ENCODE results near the gene ATRNL1.

ATRNL1 gene

GRCh38 chr10:115093286-115093775 is at the start of gene ATRNL1:
TSS of gene ATRNL1 (plus strand) at chr10:115093365. CDS start at chr10:115093751, 386 bp downstream.
- Mint-ChIP-seq H3K36me3 (ENCODE audit: insufficient read depth) (peaks cover 2% of the 10 kb centered on the region), H3K4me1 (peaks cover 7% of the 10 kb centered on the region), H3K27me3 (peaks cover 71% of the 10 kb centered on the region), H3K9me3 (no peaks in the 10 kb centered on the region), H3K4me3 (peak within 1 kb of the TSS; percentile 76), H3K27ac (ENCODE audit: low read depth) (no peak within 1 kb of the TSS)
- ATAC-seq (replicated peaks; ENCODE audit: extremely low read depth, poor library complexity, severe bottlenecking) (peak; percentile 20), DNase-seq (ENCODE audit: low spot score in 2 of 2) (no peak)

- no peaks in the 10 kb centered on the region for H3K9me3 Mint-ChIP-seq
- H3K4me1 Mint-ChIP-seq = no peaks in the 10 kb centered on the region
- H3K36me3 Mint-ChIP-seq (ENCODE audit: insufficient read depth) = no peaks in the 10 kb centered on the region
- DNase-seq (ENCODE audit: low spot score in 2 of 2) = no peak
- ATAC-seq (replicated peaks; ENCODE audit: extremely low read depth, poor library complexity, severe bottlenecking) = no peak
- H3K27ac Mint-ChIP-seq (ENCODE audit: low read depth) = no peak overlapping the region
- H3K4me3 Mint-ChIP-seq = no peak overlapping the region
- peaks cover 35% of the 10 kb centered on the region for H3K27me3 Mint-ChIP-seq
Observed at GRCh38 chr10:115043719-115044118, 49.4 kb upstream of the ATRNL1 start.

- ATAC-seq (replicated peaks; ENCODE audit: extremely low read depth, poor library complexity, severe bottlenecking) (no peak), DNase-seq (ENCODE audit: low spot score in 2 of 2) (no peak)
- no peak overlapping the region for H3K4me3 Mint-ChIP-seq
- H3K9me3 Mint-ChIP-seq = no peaks in the 10 kb centered on the region
- H3K4me1 Mint-ChIP-seq = no peaks in the 10 kb centered on the region
- peaks cover 27% of the 10 kb centered on the region for H3K27me3 Mint-ChIP-seq
- H3K36me3 Mint-ChIP-seq (ENCODE audit: insufficient read depth) = no peaks in the 10 kb centered on the region
- H3K27ac Mint-ChIP-seq (ENCODE audit: low read depth) = no peak overlapping the region
Observed at GRCh38 chr10:115044891-115045290, 48.3 kb upstream of the ATRNL1 start.

GRCh38 chr10:115045499-115045898 is 47.7 kb upstream of the ATRNL1 start:
- no peak for ATAC-seq (replicated peaks; ENCODE audit: extremely low read depth, poor library complexity, severe bottlenecking)
- H3K4me1 Mint-ChIP-seq = no peaks in the 10 kb centered on the region
- H3K4me3 Mint-ChIP-seq = no peak overlapping the region
- H3K9me3 Mint-ChIP-seq = no peaks in the 10 kb centered on the region
- H3K36me3 Mint-ChIP-seq (ENCODE audit: insufficient read depth) = no peaks in the 10 kb centered on the region
- no peak overlapping the region for H3K27ac Mint-ChIP-seq (ENCODE audit: low read depth)
- no peak for DNase-seq (ENCODE audit: low spot score in 2 of 2)
- peaks cover 27% of the 10 kb centered on the region for H3K27me3 Mint-ChIP-seq

GRCh38 chr10:115046686-115047236 is 46.4 kb upstream of the ATRNL1 start:
- DNase-seq (ENCODE audit: low spot score in 2 of 2) (no peak), ATAC-seq (replicated peaks; ENCODE audit: extremely low read depth, poor library complexity, severe bottlenecking) (no peak)
- Mint-ChIP-seq H3K4me1 (no peaks in the 10 kb centered on the region), H3K9me3 (no peaks in the 10 kb centered on the region), H3K27ac (ENCODE audit: low read depth) (no peak overlapping the region), H3K4me3 (no peak overlapping the region), H3K27me3 (peaks cover 27% of the 10 kb centered on the region), H3K36me3 (ENCODE audit: insufficient read depth) (no peaks in the 10 kb centered on the region)

GRCh38 chr10:115047705-115048104 is 45.5 kb upstream of the ATRNL1 start:
- no peaks in the 10 kb centered on the region for H3K36me3 Mint-ChIP-seq (ENCODE audit: insufficient read depth)
- no peak overlapping the region for H3K4me3 Mint-ChIP-seq
- H3K27ac Mint-ChIP-seq (ENCODE audit: low read depth) = no peak overlapping the region
- no peaks in the 10 kb centered on the region for H3K4me1 Mint-ChIP-seq
- DNase-seq (ENCODE audit: low spot score in 2 of 2) (no peak), ATAC-seq (replicated peaks; ENCODE audit: extremely low read depth, poor library complexity, severe bottlenecking) (no peak)
- peaks cover 22% of the 10 kb centered on the region for H3K27me3 Mint-ChIP-seq
- H3K9me3 Mint-ChIP-seq = no peaks in the 10 kb centered on the region

GRCh38 chr10:115049318-115049717 is 43.8 kb upstream of the ATRNL1 start:
- Mint-ChIP-seq H3K4me3 (no peak overlapping the region), H3K27ac (ENCODE audit: low read depth) (no peak overlapping the region), H3K27me3 (peaks cover 6% of the 10 kb centered on the region), H3K9me3 (no peaks in the 10 kb centered on the region), H3K36me3 (ENCODE audit: insufficient read depth) (no peaks in the 10 kb centered on the region), H3K4me1 (no peaks in the 10 kb centered on the region)
- DNase-seq (ENCODE audit: low spot score in 2 of 2) (no peak), ATAC-seq (replicated peaks; ENCODE audit: extremely low read depth, poor library complexity, severe bottlenecking) (no peak)

- Mint-ChIP-seq H3K4me1 (no peaks in the 10 kb centered on the region), H3K27me3 (no peaks in the 10 kb centered on the region), H3K27ac (ENCODE audit: low read depth) (no peak overlapping the region), H3K9me3 (no peaks in the 10 kb centered on the region), H3K4me3 (no peak overlapping the region), H3K36me3 (ENCODE audit: insufficient read depth) (no peaks in the 10 kb centered on the region)
- no peak for ATAC-seq (replicated peaks; ENCODE audit: extremely low read depth, poor library complexity, severe bottlenecking)
- DNase-seq (ENCODE audit: low spot score in 2 of 2) = no peak
Observed at GRCh38 chr10:115049960-115050359, 43.2 kb upstream of the ATRNL1 start.

GRCh38 chr10:115050375-115051010 is 42.7 kb upstream of the ATRNL1 start:
- DNase-seq (ENCODE audit: low spot score in 2 of 2) (no peak), ATAC-seq (replicated peaks; ENCODE audit: extremely low read depth, poor library complexity, severe bottlenecking) (no peak)
- Mint-ChIP-seq H3K36me3 (ENCODE audit: insufficient read depth) (no peaks in the 10 kb centered on the region), H3K27me3 (no peaks in the 10 kb centered on the region), H3K27ac (ENCODE audit: low read depth) (no peak overlapping the region), H3K9me3 (no peaks in the 10 kb centered on the region), H3K4me3 (no peak overlapping the region), H3K4me1 (no peaks in the 10 kb centered on the region)

- Mint-ChIP-seq H3K9me3 (no peaks in the 10 kb centered on the region), H3K4me1 (no peaks in the 10 kb centered on the region), H3K4me3 (no peak overlapping the region), H3K27me3 (no peaks in the 10 kb centered on the region), H3K36me3 (ENCODE audit: insufficient read depth) (no peaks in the 10 kb centered on the region), H3K27ac (ENCODE audit: low read depth) (no peak overlapping the region)
- DNase-seq (ENCODE audit: low spot score in 2 of 2) (no peak), ATAC-seq (replicated peaks; ENCODE audit: extremely low read depth, poor library complexity, severe bottlenecking) (no peak)
Observed at GRCh38 chr10:115051216-115051615, 41.9 kb upstream of the ATRNL1 start.

GRCh38 chr10:115052226-115052625 is 40.9 kb upstream of the ATRNL1 start:
- ATAC-seq (replicated peaks; ENCODE audit: extremely low read depth, poor library complexity, severe bottlenecking) = no peak
- H3K27ac Mint-ChIP-seq (ENCODE audit: low read depth) = no peak overlapping the region

GRCh38 chr10:115052728-115053127 is 40.4 kb upstream of the ATRNL1 start:
- Mint-ChIP-seq H3K9me3 (no peaks in the 10 kb centered on the region), H3K36me3 (ENCODE audit: insufficient read depth) (no peaks in the 10 kb centered on the region), H3K4me3 (no peak overlapping the region), H3K27me3 (peaks cover 8% of the 10 kb centered on the region), H3K4me1 (no peaks in the 10 kb centered on the region), H3K27ac (ENCODE audit: low read depth) (no peak overlapping the region)
- ATAC-seq (replicated peaks; ENCODE audit: extremely low read depth, poor library complexity, severe bottlenecking) = no peak
- no peak for DNase-seq (ENCODE audit: low spot score in 2 of 2)

More at GRCh38 chr10:115052226-115052625, 40.9 kb upstream of the ATRNL1 start:
- no peaks in the 10 kb centered on the region for H3K36me3 Mint-ChIP-seq (ENCODE audit: insufficient read depth)
- no peak for DNase-seq (ENCODE audit: low spot score in 2 of 2)
- H3K4me1 Mint-ChIP-seq = no peaks in the 10 kb centered on the region
- peaks cover 3% of the 10 kb centered on the region for H3K27me3 Mint-ChIP-seq
- no peaks in the 10 kb centered on the region for H3K9me3 Mint-ChIP-seq
- no peak overlapping the region for H3K4me3 Mint-ChIP-seq

GRCh38 chr10:115056186-115056585 is 37.0 kb upstream of the ATRNL1 start:
- DNase-seq (ENCODE audit: low spot score in 2 of 2) (no peak), ATAC-seq (replicated peaks; ENCODE audit: extremely low read depth, poor library complexity, severe bottlenecking) (no peak)
- no peaks in the 10 kb centered on the region for H3K9me3 Mint-ChIP-seq
- no peaks in the 10 kb centered on the region for H3K36me3 Mint-ChIP-seq (ENCODE audit: insufficient read depth)
- H3K27ac Mint-ChIP-seq (ENCODE audit: low read depth) = no peak overlapping the region
- H3K4me3 Mint-ChIP-seq = no peak overlapping the region
- no peaks in the 10 kb centered on the region for H3K4me1 Mint-ChIP-seq
- H3K27me3 Mint-ChIP-seq = peaks cover 40% of the 10 kb centered on the region

All from central memory CD8-positive, alpha-beta T cell (primary cell).